CD4-positive, alpha-beta T cell treated with Interferon alpha-2 for 1 hour (primary cell): ENCODE measurements around the gene PCDH8.
"Not testable (repeated sequence)": the region's sequence is repeated elsewhere in the genome, so short reads cannot be mapped to it uniquely, and the experiment has no call there.

Experiments
- DNase-seq, 2 donors: peaks; one replicate each; pipeline ENCODE4 v3.0.0-alpha.2; 2020 to 2022

The PCDH8 gene

GRCh38 chr13:52850072-52850395 lies 1.6 kb upstream of the PCDH8 start:
- DNase-seq, result no peak

DNA sequence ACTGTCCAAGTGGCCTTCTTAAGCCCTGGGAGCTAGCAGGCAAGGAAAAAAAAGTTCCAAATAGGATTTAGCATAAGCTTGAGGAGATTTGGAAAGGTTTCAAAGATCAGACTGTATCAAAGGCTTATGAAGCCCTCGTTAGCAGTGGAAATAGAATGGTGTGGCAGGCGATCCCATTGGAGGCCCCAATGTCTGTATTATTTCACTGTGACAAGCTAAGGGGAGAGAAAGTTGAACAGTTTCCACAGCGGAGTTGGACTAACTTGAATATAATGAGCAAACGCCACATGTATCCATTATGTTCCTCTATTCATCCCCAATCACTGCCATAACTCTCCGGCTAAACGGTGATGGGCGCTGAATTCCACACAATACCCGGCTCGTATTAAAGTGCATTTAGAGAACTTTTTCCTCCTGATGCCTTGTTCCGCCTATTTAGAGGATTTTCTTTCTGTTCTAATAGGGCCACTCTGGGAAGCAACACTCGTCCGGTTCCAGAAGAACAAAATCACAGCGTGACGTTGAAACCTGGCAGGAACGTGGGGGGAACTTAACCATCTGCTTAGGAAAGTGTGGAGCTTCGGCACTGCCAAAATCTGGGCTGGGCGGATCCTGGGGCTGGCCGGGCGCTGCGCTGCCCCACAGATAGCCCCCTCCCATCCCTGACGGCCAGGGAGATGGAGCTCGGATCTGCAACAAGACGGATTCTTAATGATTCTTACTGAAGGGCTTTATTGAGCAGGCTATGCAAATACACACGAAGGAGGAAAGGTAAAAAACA lies 1.0 kb upstream of the PCDH8 start:
- no peak for DNase-seq

- DNase-seq, result no peak
Measured at GRCh38 chr13:52847682-52848432, 583 bp downstream of the PCDH8 start.

- no peak for DNase-seq
Measured at GRCh38 chr13:52847322-52847681, 1.1 kb downstream of the PCDH8 start.

- DNase-seq, result peak in 1 of 2 donors; percentile 10
Measured at GRCh38 chr13:52846567-52847321, 1.7 kb downstream of the PCDH8 start.

DNA sequence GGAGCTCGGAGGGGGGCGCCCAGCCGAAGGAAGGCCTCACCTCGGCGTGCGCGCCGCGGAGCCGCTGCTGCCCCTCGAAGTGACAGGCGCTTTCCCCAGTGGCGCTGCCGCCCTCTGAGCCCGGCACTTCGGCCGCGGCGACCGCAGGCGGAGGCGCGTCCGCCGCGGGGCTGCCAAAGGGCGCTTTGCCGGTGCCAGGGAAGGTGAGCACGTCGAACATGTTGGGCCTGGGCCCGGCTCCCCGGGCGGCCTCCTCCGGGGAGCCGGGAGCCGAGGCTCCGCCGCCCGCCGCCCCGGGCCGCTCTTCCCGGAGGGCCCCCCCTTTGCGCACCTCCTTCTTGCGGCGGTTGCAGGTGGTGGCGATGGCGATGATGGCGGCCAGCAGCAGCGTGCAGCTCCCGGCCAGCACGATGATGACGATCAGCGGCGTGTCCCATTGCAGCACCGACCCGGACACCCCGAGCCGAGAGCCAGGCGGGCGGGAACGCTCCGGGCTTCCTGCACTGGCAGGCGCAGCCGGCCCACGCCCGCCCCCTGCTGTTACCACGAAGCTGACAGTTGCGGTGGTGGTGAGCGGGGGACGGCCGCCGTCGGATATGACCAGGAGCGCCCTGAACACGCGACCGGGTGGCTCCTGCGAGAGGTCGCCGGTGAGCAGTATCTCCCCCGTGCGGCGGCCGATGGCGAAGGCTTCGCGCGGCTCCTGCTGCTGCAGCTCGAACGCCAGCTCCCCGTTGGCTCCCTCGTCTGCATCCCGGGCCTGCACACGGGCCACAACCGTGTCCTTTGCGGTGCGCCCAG lies 2.5 kb downstream of the PCDH8 start:
- peak in 1 of 2 donors; percentile 1 for DNase-seq

DNA sequence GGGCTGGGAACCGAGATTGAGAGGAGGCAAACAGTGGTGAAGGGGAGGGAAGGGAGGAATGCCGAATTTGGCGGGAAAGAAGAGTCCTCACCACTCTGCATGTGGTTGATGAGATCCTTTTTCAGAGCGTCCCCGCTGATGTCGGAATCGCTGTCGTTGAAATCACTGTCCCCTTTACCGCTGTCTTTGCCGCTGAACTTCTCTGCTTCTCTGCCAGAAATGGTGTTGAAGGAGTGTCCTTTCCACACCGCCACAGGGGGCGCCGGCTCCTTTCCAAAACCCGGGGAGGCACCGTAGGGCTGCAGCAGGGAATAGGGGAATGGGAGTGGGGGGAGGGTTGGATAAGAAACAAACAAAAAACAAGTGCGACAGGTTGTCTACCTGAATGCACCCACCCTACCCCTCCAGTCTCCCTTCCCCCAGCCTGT lies 3.1 kb downstream of the PCDH8 start:
- no peak for DNase-seq

GRCh38 chr13:52844836-52845235 lies 3.6 kb downstream of the PCDH8 start:
- DNase-seq, result no peak

DNA sequence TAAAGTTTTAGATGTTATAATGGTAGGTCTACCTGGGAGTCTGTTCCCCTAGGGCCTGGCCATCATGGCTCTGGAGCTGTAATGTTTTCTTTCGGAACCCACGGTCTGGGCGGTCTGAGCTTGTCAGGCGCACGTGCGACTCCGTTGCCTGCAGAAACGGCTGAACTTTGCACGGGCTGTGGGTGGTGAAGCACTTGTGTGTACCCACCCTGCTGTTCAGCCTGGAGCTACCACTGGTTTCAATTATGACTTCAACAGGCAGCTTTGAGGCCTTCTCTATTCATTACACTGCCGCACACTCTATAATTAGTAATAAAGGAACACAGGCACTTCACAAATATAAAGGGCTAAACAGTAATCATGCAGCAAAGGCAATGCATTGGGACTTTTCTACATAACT lies 6.0 kb downstream of the PCDH8 start:
- no peak for DNase-seq

DNA sequence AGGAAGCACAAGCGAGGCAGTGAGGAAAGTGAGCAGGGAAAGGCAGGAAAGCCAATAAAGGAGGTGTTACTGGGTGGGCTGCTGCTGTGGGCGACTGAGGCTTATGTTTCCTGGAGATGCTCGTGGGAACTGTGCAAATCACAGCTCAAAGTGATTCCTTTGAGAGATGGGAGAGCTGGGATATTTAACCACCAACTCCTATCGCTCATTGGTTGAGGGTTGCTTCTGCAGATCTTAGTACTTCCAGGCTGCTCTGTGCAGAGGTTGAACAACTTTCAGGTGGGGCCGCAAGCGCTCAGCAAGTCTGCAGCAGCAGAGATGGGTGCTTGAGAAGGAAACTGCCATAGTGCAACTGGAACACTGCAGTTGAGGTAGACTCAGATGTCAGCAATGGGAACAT lies 8.4 kb downstream of the PCDH8 start:
- DNase-seq, result no peak

- DNase-seq, result no peak
Measured at GRCh38 chr13:52838433-52839107, 9.9 kb downstream of the PCDH8 start.

GRCh38 chr13:52837850-52838249 lies 10.6 kb downstream of the PCDH8 start:
- DNase-seq, result no peak

GRCh38 chr13:52835071-52835839 lies 13.2 kb downstream of the PCDH8 start:
- no peak for DNase-seq

- DNase-seq, result no peak
Measured at GRCh38 chr13:52833296-52833875, 15.1 kb downstream of the PCDH8 start.

DNA sequence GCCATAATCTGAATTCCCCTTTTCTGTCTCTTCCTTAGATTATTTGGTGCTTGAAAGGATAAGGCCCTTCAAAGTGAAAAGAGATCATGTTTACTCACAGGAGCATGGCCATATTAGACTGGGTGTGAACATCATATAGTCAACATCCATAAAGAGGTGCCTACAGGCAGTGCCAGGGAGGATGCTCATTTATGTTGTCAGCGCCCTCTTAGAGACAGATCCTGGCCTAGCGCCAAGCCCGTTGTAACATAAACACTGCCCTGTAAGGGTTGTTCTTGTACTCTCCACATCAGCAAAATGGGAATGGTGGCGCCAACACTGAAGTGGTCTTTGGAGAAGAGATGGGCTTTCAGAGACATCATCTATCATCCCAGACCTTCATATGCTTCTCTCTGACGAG lies 16.1 kb downstream of the PCDH8 start:
- DNase-seq, result no peak

GRCh38 chr13:52830946-52831345 lies 17.5 kb downstream of the PCDH8 start:
- DNase-seq, result no peak

DNA sequence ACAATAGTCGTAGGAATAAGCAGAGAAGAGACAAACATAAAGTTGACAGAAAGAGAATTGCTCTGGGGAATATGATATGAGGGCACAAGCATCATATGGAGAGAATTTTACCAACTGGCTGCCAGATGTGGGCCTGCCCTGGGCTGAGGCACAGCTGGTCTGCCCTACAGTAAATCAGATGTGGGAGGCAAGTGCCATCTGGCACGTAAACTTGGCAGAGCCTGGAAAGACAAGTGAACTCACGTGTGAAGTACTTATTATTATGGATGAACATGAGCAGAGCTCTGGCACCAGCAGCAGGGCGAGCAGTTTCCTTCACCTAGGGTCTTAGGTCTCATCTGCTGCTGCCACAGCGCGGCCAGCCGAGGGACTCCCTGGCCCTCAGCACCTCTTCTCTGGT lies 20.6 kb downstream of the PCDH8 start:
- no peak for DNase-seq

- DNase-seq, result not testable (repeated sequence)
Measured at GRCh38 chr13:52817886-52818285, 30.6 kb downstream of the PCDH8 start.

DNA sequence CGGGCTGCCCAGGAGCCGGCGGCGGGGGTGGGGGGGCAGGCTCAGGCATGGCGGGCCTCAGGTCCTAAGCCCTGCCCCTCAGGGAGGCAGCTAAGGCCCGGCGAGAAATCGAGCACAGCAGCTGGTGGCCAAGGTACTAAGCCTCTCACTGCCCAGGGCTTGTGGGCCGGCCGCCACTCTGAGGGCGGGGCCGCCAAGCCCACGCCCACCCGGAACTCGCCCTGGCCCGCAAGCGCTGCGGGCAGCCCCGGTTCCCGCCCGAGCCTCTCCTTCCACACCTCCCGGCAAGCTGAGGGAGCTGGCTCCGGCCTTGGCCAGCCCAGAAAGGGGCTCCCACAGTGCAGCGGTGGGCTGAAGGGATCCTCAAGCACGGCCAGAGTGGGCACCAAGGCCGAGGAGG lies 33.1 kb downstream of the PCDH8 start:
- DNase-seq, result no peak

GRCh38 chr13:52812941-52813340 lies 35.5 kb downstream of the PCDH8 start:
- no peak for DNase-seq

GRCh38 chr13:52811841-52812240 lies 36.6 kb downstream of the PCDH8 start:
- no peak for DNase-seq
